Mesenchymal stem cell (in vitro differentiated cells and primary cell): ENCODE results near the gene APOE.
"Not testable (repeated sequence)": the region's sequence is repeated elsewhere in the genome, so short reads cannot be mapped to it uniquely, and the experiment has no call there.

Experiments
- DNase-seq: peaks from one replicate; pipeline ENCODE4 v3.0.0-alpha.2; 2013
- H2AFZ ChIP-seq: one replicate; pipeline ENCODE4 v1.6.1; 2013; ENCODE audit warnings: low read depth, mild to moderate bottlenecking, control low read depth, inconsistent platforms, low read length, moderate library complexity
- H2AK5ac ChIP-seq: 2 replicates; pipeline ENCODE4 v1.6.1; 2013; ENCODE audit warnings: low read length, moderate library complexity, mild to moderate bottlenecking, inconsistent platforms; ENCODE audit not compliant: severe bottlenecking
- H2BK120ac ChIP-seq: one replicate; pipeline ENCODE4 v1.6.1; 2013; ENCODE audit warnings: low read depth, mild to moderate bottlenecking, inconsistent platforms, low read length, moderate library complexity
- H2BK12ac ChIP-seq, 2 experiments: one replicate each; pipeline ENCODE4 v1.6.1; 2013; ENCODE audit warnings: inconsistent platforms in 2 of 2, low read length in 2 of 2, mild to moderate bottlenecking in 2 of 2, moderate library complexity in 2 of 2, control low read depth in 1 of 2
- H2BK15ac ChIP-seq: one replicate; pipeline ENCODE4 v1.6.1; 2013; ENCODE audit warnings: mild to moderate bottlenecking, low read depth, inconsistent platforms; ENCODE audit not compliant: poor library complexity, severe bottlenecking
- H2BK5ac ChIP-seq: 2 replicates; pipeline ENCODE4 v1.6.1; 2013; ENCODE audit warnings: low read depth, mild to moderate bottlenecking, low read length, control low read depth, inconsistent platforms; ENCODE audit not compliant: poor library complexity, severe bottlenecking
- H3K14ac ChIP-seq, 2 experiments: one replicate each; pipeline ENCODE4 v1.6.1; 2013; ENCODE audit warnings: inconsistent platforms in 2 of 2, low read length in 2 of 2, control low read depth in 1 of 2, mild to moderate bottlenecking in 1 of 2, moderate library complexity in 1 of 2
- H3K18ac ChIP-seq, 2 experiments: one replicate each; pipeline ENCODE4 v1.6.1; 2013; ENCODE audit warnings: inconsistent platforms in 2 of 2, low read length in 2 of 2, control low read depth in 1 of 2, low read depth in 1 of 2, mild to moderate bottlenecking in 1 of 2
- H3K23ac ChIP-seq, 2 experiments: one replicate each; pipeline ENCODE4 v1.6.1; 2013; ENCODE audit warnings: inconsistent platforms in 2 of 2, low read length in 2 of 2, mild to moderate bottlenecking in 2 of 2, moderate library complexity in 2 of 2, control low read depth in 1 of 2
- H3K27ac ChIP-seq: 2 replicates; pipeline ENCODE4 v1.5.1; 2013; ENCODE audit warnings: mild to moderate bottlenecking, moderate library complexity, low read length, control low read depth, inconsistent platforms; ENCODE audit not compliant: poor library complexity, severe bottlenecking
- H3K27me3 ChIP-seq, 2 experiments: 2 replicates each; pipeline versions ENCODE4 v1.6.1 to v1.7.0; 2013; ENCODE audit warnings: low read length in 2 of 2, mild to moderate bottlenecking in 2 of 2, moderate library complexity in 2 of 2, control low read depth in 1 of 2, inconsistent platforms in 1 of 2; ENCODE audit not compliant: control insufficient read depth in 1 of 2, insufficient read depth in 1 of 2
- H3K36me3 ChIP-seq, 2 experiments: 2 replicates each; pipeline versions ENCODE4 v1.6.1 to v1.7.0; 2013; ENCODE audit warnings: low read length in 2 of 2, control low read depth in 1 of 2, inconsistent platforms in 1 of 2, low read depth in 1 of 2, mild to moderate bottlenecking in 1 of 2; ENCODE audit not compliant: insufficient read depth in 2 of 2, control insufficient read depth in 1 of 2
- H3K4ac ChIP-seq, 2 experiments: one replicate each; pipeline ENCODE4 v1.6.1; 2013; ENCODE audit warnings: inconsistent platforms in 2 of 2, low read length in 2 of 2, mild to moderate bottlenecking in 2 of 2, moderate library complexity in 2 of 2, control low read depth in 1 of 2, low read depth in 1 of 2
- H3K4me1 ChIP-seq: 2 replicates; pipeline ENCODE4 v1.6.1; 2013; ENCODE audit warnings: low read depth, low read length, control low read depth; ENCODE audit not compliant: control insufficient read depth, insufficient read depth
- H3K4me2 ChIP-seq: 2 replicates; pipeline ENCODE4 v1.6.1; 2013; ENCODE audit warnings: low read length, mild to moderate bottlenecking, inconsistent platforms; ENCODE audit not compliant: poor library complexity, severe bottlenecking
- H3K4me3 ChIP-seq, 2 experiments: 2 replicates each; pipeline versions ENCODE4 v1.5.1 to v1.7.0; 2013; ENCODE audit warnings: low read length in 2 of 2, mild to moderate bottlenecking in 2 of 2, control low read depth in 1 of 2, low read depth in 1 of 2; ENCODE audit not compliant: insufficient read depth in 1 of 2
- H3K79me1 ChIP-seq: replicated peaks from 2 replicates; pipeline ENCODE4 v1.6.1; 2013; ENCODE audit warnings: mild to moderate bottlenecking, control low read depth, low read length, inconsistent platforms; ENCODE audit not compliant: poor library complexity, severe bottlenecking
- H3K9ac ChIP-seq: 2 replicates; pipeline ENCODE4 v1.7.0; 2013; ENCODE audit warnings: mild to moderate bottlenecking, low read length, moderate library complexity
- H3K9me3 ChIP-seq: 2 replicates; pipeline ENCODE4 v1.7.0; 2013; ENCODE audit warnings: mild to moderate bottlenecking, low read length; ENCODE audit not compliant: control insufficient read depth
- H4K8ac ChIP-seq: one replicate; pipeline ENCODE4 v1.6.1; 2013; ENCODE audit warnings: inconsistent platforms, mild to moderate bottlenecking, low read length, moderate library complexity
- H4K91ac ChIP-seq: one replicate; pipeline ENCODE4 v1.6.1; 2013; ENCODE audit warnings: mild to moderate bottlenecking, low read length, inconsistent platforms
- WGBS: methylation state at CpG from one replicate; pipeline ENCODE4 v1.1.7; 2013; ENCODE audit warnings: mixed read lengths; 5-methylcytosine and 5-hydroxymethylcytosine counted together

Gene APOE

GRCh38 chr19:44879309-44880065 is 26.1 kb upstream of the APOE start:
- Histone ChIP-seq H3K9me3 (no peaks in the 10 kb centered on the region), H3K14ac (no peak overlapping the region), H3K4me1 (peaks cover 32% of the 10 kb centered on the region), H3K18ac (no peak overlapping the region), H3K23ac (no peak overlapping the region), H3K27ac (no peak overlapping the region), H4K8ac (no peak overlapping the region), H3K79me1 (peaks cover 27% of the 10 kb centered on the region), H2BK12ac (no peak overlapping the region), H2AK5ac (no peak overlapping the region), H2BK15ac (no peak overlapping the region), H2AFZ (no peak overlapping the region), H3K27me3 (no peaks in the 10 kb centered on the region), H3K9ac (no peak overlapping the region), H3K4me3 (no peak overlapping the region), H3K4me2 (no peak overlapping the region), H3K4ac (no peak overlapping the region), H2BK120ac (no peak overlapping the region), H3K36me3 (peaks cover 54 to 72% of the 10 kb centered on the region in 2 experiments), H2BK5ac (no peak overlapping the region), H4K91ac (no peak overlapping the region)
- DNase-seq = no peak
- WGBS = 93% methylated on average over 14 of the region's 18 CpGs

GRCh38 chr19:44882063-44882462 is 23.5 kb upstream of the APOE start:
- no peak overlapping the region for H3K23ac ChIP-seq
- H4K8ac ChIP-seq = no peak overlapping the region
- no peak for DNase-seq
- H3K36me3 ChIP-seq = peaks cover 46 to 66% of the 10 kb centered on the region in 2 experiments
- no peak overlapping the region for H2AK5ac ChIP-seq
- no peaks in the 10 kb centered on the region for H3K27me3 ChIP-seq
- H2BK12ac ChIP-seq = no peak overlapping the region
- no peak overlapping the region for H2AFZ ChIP-seq
- WGBS = 95% methylated on average over 15 of the region's 15 CpGs
- H3K9ac ChIP-seq = no peak overlapping the region
- no peak overlapping the region for H2BK15ac ChIP-seq
- H3K4me1 ChIP-seq = peaks cover 21% of the 10 kb centered on the region
- no peak overlapping the region for H3K27ac ChIP-seq
- H3K14ac ChIP-seq = no peak overlapping the region
- no peak overlapping the region for H3K4me3 ChIP-seq
- no peak overlapping the region for H2BK5ac ChIP-seq
- H3K4me2 ChIP-seq = no peak overlapping the region
- no peak overlapping the region for H3K18ac ChIP-seq
- H3K4ac ChIP-seq = no peak overlapping the region
- no peak overlapping the region for H2BK120ac ChIP-seq
- peaks cover 28% of the 10 kb centered on the region for H3K79me1 ChIP-seq
- no peaks in the 10 kb centered on the region for H3K9me3 ChIP-seq
- H4K91ac ChIP-seq = no peak overlapping the region

GRCh38 chr19:44882619-44883397 is 22.8 kb upstream of the APOE start:
- H2AK5ac ChIP-seq, H3K23ac ChIP-seq, H4K8ac ChIP-seq, H2AFZ ChIP-seq, H2BK5ac ChIP-seq, H3K18ac ChIP-seq, H2BK12ac ChIP-seq, H3K4me2 ChIP-seq, H2BK120ac ChIP-seq, H3K9me3 ChIP-seq, H3K4me3 ChIP-seq, H3K9ac ChIP-seq, H3K27ac ChIP-seq, DNase-seq, H4K91ac ChIP-seq, H3K27me3 ChIP-seq, H2BK15ac ChIP-seq, H3K14ac ChIP-seq, H3K4ac ChIP-seq: not testable (repeated sequence)
- peaks cover 16% of the 10 kb centered on the region for H3K4me1 ChIP-seq
- peaks cover 24% of the 10 kb centered on the region for H3K79me1 ChIP-seq
- H3K36me3 ChIP-seq = peaks cover 43 to 65% of the 10 kb centered on the region in 2 experiments
- 96% methylated on average over 17 of the region's 19 CpGs for WGBS

GRCh38 chr19:44883922-44884321 is 21.7 kb upstream of the APOE start:
- Histone ChIP-seq H2BK5ac (no peak overlapping the region), H3K4me1 (peaks cover 16% of the 10 kb centered on the region), H2BK120ac (no peak overlapping the region), H3K9me3 (no peaks in the 10 kb centered on the region), H2AK5ac (no peak overlapping the region), H2AFZ (no peak overlapping the region), H2BK15ac (no peak overlapping the region), H3K27me3 (no peaks in the 10 kb centered on the region), H4K8ac (no peak overlapping the region), H3K79me1 (peaks cover 14% of the 10 kb centered on the region), H3K18ac (no peak overlapping the region), H3K14ac (no peak overlapping the region), H3K4me3 (no peak overlapping the region), H3K9ac (no peak overlapping the region), H3K23ac (no peak overlapping the region), H2BK12ac (no peak overlapping the region), H3K4ac (no peak overlapping the region), H3K4me2 (no peak overlapping the region), H3K36me3 (peaks cover 44 to 65% of the 10 kb centered on the region in 2 experiments), H3K27ac (peak overlapping the region; percentile 54), H4K91ac (no peak overlapping the region)
- 97% methylated on average over 4 of the region's 5 CpGs for WGBS
- DNase-seq = no peak
